Heart right ventricle (tissue), 16 donors: ENCODE measurements around the gene EMC8. TPM values are rescaled to one million over a fixed set of nuclear protein-coding genes. Genes with fewer than 3 reads are reported as not detected.
A peak's percentile ranks its signal among the peaks of the same experiment; 100 is the strongest.
"Not testable (repeated sequence)": the region's sequence is repeated elsewhere in the genome, so short reads cannot be mapped to it uniquely, and the experiment has no call there.

Experiments used
- ATAC-seq, 8 donors: fragments of 200-7000 bp; cut with Tn5 transposase; one replicate each; pipeline ENCODE4 v1.9.1; 2020; ENCODE audit warnings: mild to moderate bottlenecking in 8 of 8, moderate library complexity in 8 of 8, moderate number of reproducible peaks in 1 of 8
- DNase-seq, 2 donors: peaks; one replicate each; pipeline ENCODE4 v3.0.0-alpha.2; 2020
- H3K27ac ChIP-seq, 10 donors: fragments of 200-600 bp; sonication (generic) in 2 of 10; one replicate each; pipeline versions ENCODE4 v1.5.0 to v1.8.0; 2020 to 2022; ENCODE audit warnings: mild to moderate bottlenecking in 3 of 10
- H3K27me3 ChIP-seq, 7 donors: fragments of 200-600 bp; one replicate each; pipeline ENCODE4 v1.8.0; 2021 to 2022; ENCODE audit warnings: mild to moderate bottlenecking in 2 of 7
- H3K36me3 ChIP-seq, 9 donors: fragments of 200-600 bp; sonication (generic) in 1 of 9; one replicate each; pipeline versions ENCODE4 v1.5.0 to v1.8.0; 2020 to 2022; ENCODE audit warnings: mild to moderate bottlenecking in 2 of 9
- H3K4me1 ChIP-seq, 9 donors: fragments of 200-600 bp; sonication (generic) in 1 of 9; one replicate each; pipeline versions ENCODE4 v1.5.0 to v1.8.0; 2020 to 2022; ENCODE audit warnings: mild to moderate bottlenecking in 4 of 9
- H3K4me3 ChIP-seq, 10 donors: fragments of 200-600 bp; sonication (generic) in 2 of 10; one replicate each; pipeline versions ENCODE4 v1.5.0 to v1.8.0; 2020 to 2022; ENCODE audit warnings: mild to moderate bottlenecking in 7 of 10, moderate library complexity in 2 of 10
- H3K9me3 ChIP-seq, 11 donors: fragments of 200-600 bp in 10 of 11; sonication (generic) in 2 of 11; one replicate each; pipeline versions ENCODE4 v1.5.0 to v1.8.0; 2013 to 2022; ENCODE audit warnings: mild to moderate bottlenecking in 2 of 11, control low read depth in 1 of 11, moderate library complexity in 1 of 11
- WGBS, 2 donors: extraction: QIAGEN DNeasy Blood & Tissue Kit; methylation state at CpG; one replicate each; pipeline ENCODE4 v1.1.7; 2013; ENCODE audit warnings: inconsistent platforms in 1 of 2; 5-methylcytosine and 5-hydroxymethylcytosine counted together
- intact Hi-C, 10 donors: fragments of 100-400 bp; cut with DNase I; formaldehyde crosslinking; loops; one replicate each; pipeline versions ENCODE4 v1.11.1 to v1.14.2; 2022
- polyA plus RNA-seq, 2 donors: library from polyadenylated mRNA; stranded (reverse); fragments of 200-250 nt; gene quantifications; one replicate each; pipeline ENCODE4 v1.2.3, GENCODE V29; 2013
- total RNA-seq, 10 donors: library from RNA; stranded (reverse); fragmentation: NEBNext Ultra II Directional in 3 of 10; extraction: Animal tissue kit (Norgen Biotek cat#: 25700) in 3 of 10; gene quantifications; one replicate each; pipeline versions ENCODE4 v1.2.1 to v1.2.4, GENCODE V29; 2021 to 2023
- TF ChIP-seq, protein P1 (sequence below), 9 donors: fragments of 200-600 bp; sonication (generic) in 2 of 9; IDR thresholded peaks; one replicate each; pipeline versions ENCODE4 v1.5.0 to v1.8.0; 2021 to 2022; ENCODE audit warnings: antibody characterized with exemption in 9 of 9, mild to moderate bottlenecking in 5 of 9, moderate library complexity in 1 of 9
- donor health status: Arrhythmogenic right ventricular cardiomyopathy.
- donor health status: ischemic (EF 13 %, LVEDD 7.1; RV severe dilation, severe dysfunction).
- donor health status: healthy with polysubstance abuse.
- donor health status: DM: no; HTN: yes; CAD: no.
- donor health status: DM: no; HTN: no; CAD: no.
- donor health status: ischemic (EF 25% LVEDD 6.9; RV normal size, moderate dysfunction).
- donor health status: ischemic (EF 25% LVEDD 5.7; RV mildly dilated, moderate dysfunction).
- donor health status: healthy.
- donor health status: DM: yes; HTN: yes; CAD: no.
- donor health status: Ischemic cardiomyopathy.
- donor health status: ischemic (EF 35%, LVEDD 5.7; RV mildly dilated, moderate dysfunction).
- donor health status: nonischemic (EF 11% LVEDD 7.7; RV severe dilation, severe dysfunction).
- donor health status: DM: yes; HTN: yes; CAD: no.
- donor health status: PGD.
- donor health status: ischemic (EF 29% LVEDD 5.4; RV normal size, mild dysfunction).
- donor health status: nonischemic (EF 23%, LVEDD 6.1; RV moderate dilation, normal function).

EMC8 gene
- total and polyA plus RNA-seq, 12 donors = 6.2 to 29.0 (median 25.3) TPM

- Histone ChIP-seq H3K36me3 (no peaks in the 10 kb centered on the region), H3K4me3 (no peak overlapping the region), H3K4me1 (peaks cover 0 to 14% (median 0%) of the 10 kb centered on the region in 9 donors), H3K27me3 (peaks cover 0 to 61% (median 37%) of the 10 kb centered on the region in 7 donors), H3K9me3 (peaks cover 0 to 4% (median 0%) of the 10 kb centered on the region in 11 donors), H3K27ac (no peak overlapping the region)
- intact Hi-C loops = no loop called here
- 81 to 83% methylated on average over 11 of the region's 11 CpGs for WGBS, 2 donors
- ATAC-seq (peak in 1 of 8 donors; percentile 40), DNase-seq (no peak)
- TF ChIP-seq, protein P1, sequence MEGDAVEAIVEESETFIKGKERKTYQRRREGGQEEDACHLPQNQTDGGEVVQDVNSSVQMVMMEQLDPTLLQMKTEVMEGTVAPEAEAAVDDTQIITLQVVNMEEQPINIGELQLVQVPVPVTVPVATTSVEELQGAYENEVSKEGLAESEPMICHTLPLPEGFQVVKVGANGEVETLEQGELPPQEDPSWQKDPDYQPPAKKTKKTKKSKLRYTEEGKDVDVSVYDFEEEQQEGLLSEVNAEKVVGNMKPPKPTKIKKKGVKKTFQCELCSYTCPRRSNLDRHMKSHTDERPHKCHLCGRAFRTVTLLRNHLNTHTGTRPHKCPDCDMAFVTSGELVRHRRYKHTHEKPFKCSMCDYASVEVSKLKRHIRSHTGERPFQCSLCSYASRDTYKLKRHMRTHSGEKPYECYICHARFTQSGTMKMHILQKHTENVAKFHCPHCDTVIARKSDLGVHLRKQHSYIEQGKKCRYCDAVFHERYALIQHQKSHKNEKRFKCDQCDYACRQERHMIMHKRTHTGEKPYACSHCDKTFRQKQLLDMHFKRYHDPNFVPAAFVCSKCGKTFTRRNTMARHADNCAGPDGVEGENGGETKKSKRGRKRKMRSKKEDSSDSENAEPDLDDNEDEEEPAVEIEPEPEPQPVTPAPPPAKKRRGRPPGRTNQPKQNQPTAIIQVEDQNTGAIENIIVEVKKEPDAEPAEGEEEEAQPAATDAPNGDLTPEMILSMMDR (IDR thresholded peaks at IDR 0.05) = no peak
Measured at GRCh38 chr16:85838381-85838780, 39.0 kb upstream of the EMC8 start.

GRCh38 chr16:85837654-85838053 lies 38.3 kb upstream of the EMC8 start:
- H3K27ac ChIP-seq, H3K36me3 ChIP-seq, H3K4me3 ChIP-seq, H3K9me3 ChIP-seq, DNase-seq, intact Hi-C loops, ATAC-seq: not testable (repeated sequence)
- Histone ChIP-seq H3K27me3 (peaks cover 0 to 69% (median 37%) of the 10 kb centered on the region in 7 donors), H3K4me1 (peaks cover 0 to 20% (median 0%) of the 10 kb centered on the region in 9 donors)
- WGBS, 2 donors = 89 to 90% methylated on average over 4 of the region's 4 CpGs

GRCh38 chr16:85836706-85837582 lies 37.6 kb upstream of the EMC8 start:
- Histone ChIP-seq H3K27me3 (peaks cover 0 to 76% (median 40%) of the 10 kb centered on the region in 7 donors), H3K9me3 (no peaks in the 10 kb centered on the region), H3K27ac (no peak overlapping the region), H3K36me3 (no peaks in the 10 kb centered on the region), H3K4me3 (no peak overlapping the region), H3K4me1 (peaks cover 0 to 20% (median 0%) of the 10 kb centered on the region in 9 donors)
- 74 to 76% methylated on average over 24 of the region's 24 CpGs for WGBS, 2 donors
- intact Hi-C loops = no loop called here
- no peak for ATAC-seq
- DNase-seq = no peak
- TF ChIP-seq, protein P1 (IDR thresholded peaks at IDR 0.05) = no peak

GRCh38 chr16:85835956-85836705 lies 36.8 kb upstream of the EMC8 start:
- H3K4me3 ChIP-seq = no peak overlapping the region
- TF ChIP-seq, protein P1 (IDR thresholded peaks at IDR 0.05) = no peak
- no peak overlapping the region for H3K27ac ChIP-seq
- peaks cover 0 to 20% (median 0%) of the 10 kb centered on the region in 9 donors for H3K4me1 ChIP-seq
- H3K27me3 ChIP-seq = peaks cover 0 to 84% (median 48%) of the 10 kb centered on the region in 7 donors
- no peaks in the 10 kb centered on the region for H3K9me3 ChIP-seq
- ATAC-seq (no peak), DNase-seq (no peak)
- intact Hi-C loops = no loop called here
- H3K36me3 ChIP-seq = no peaks in the 10 kb centered on the region
- 59% methylated on average over 22 of the region's 22 CpGs for WGBS, 2 donors
